Measurements from ENCODE around the gene FSCN2. TPM values are rescaled to one million over a fixed set of nuclear protein-coding genes. Genes with fewer than 3 reads are reported as not detected.

The FSCN2 gene
- total RNA-seq, 1 experiment from 2014 or later: 4.3 TPM

DNA sequence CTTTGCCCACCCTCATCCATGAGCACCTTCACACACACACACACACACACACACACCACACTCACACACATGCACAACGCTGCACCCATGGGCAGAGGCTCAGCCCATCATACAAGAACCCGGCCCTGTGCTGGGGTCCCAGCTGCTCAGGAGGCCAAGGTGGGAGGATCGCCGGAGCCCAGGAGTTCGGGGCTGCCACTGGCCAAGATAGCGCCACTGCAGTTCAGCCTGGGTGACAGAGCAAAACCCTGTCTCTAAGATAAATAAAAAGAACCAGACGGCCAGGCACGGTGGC, 3.4 kb upstream of the FSCN2 start:
- Histone ChIP-seq H3K9me3 (ENCODE audit: insufficient read depth, low read depth) (no peaks in the 10 kb centered on the region), H3K27me3 (ENCODE audit: insufficient read depth, low read depth) (peaks cover 8% of the 10 kb centered on the region; the same call in 1 of the 2 replicates), H2AFZ (no peak overlapping the region), H3K79me2 (ENCODE audit: low read depth) (no peaks in the 10 kb centered on the region), H3K4me2 (no peak overlapping the region), H3K36me3 (ENCODE audit: low read depth) (no peaks in the 10 kb centered on the region), H3K9me2 (ENCODE audit: insufficient read depth) (no peaks in the 10 kb centered on the region), H3F3A (ENCODE audit: insufficient read depth, low read depth) (no peaks in the 10 kb centered on the region; the same call in none of the 2 replicates), H3K4me1 (replicated peaks; ENCODE audit: insufficient read depth) (0 out of 2 replicates have a peak, but pooled peaks cover 8% of the 10 kb centered on the region), H3K27ac (no peak overlapping the region), H3K4me3 (no peak overlapping the region), H4K20me1 (ENCODE audit: insufficient read depth) (no peaks in the 10 kb centered on the region)
- DNase-seq: no peak
- ChIA-PET CTCF (no interaction called here), POLR2A (ENCODE audit: unreplicated experiment) (no interaction called here)
- intact Hi-C loops (cut with micrococcal nuclease; ENCODE audit: unreplicated experiment): no loop called here
- no peak for TF ChIP-seq EZH2 (IDR thresholded peaks at IDR 0.05; ENCODE audit: low read depth)
- TF ChIP-seq, protein P1, sequence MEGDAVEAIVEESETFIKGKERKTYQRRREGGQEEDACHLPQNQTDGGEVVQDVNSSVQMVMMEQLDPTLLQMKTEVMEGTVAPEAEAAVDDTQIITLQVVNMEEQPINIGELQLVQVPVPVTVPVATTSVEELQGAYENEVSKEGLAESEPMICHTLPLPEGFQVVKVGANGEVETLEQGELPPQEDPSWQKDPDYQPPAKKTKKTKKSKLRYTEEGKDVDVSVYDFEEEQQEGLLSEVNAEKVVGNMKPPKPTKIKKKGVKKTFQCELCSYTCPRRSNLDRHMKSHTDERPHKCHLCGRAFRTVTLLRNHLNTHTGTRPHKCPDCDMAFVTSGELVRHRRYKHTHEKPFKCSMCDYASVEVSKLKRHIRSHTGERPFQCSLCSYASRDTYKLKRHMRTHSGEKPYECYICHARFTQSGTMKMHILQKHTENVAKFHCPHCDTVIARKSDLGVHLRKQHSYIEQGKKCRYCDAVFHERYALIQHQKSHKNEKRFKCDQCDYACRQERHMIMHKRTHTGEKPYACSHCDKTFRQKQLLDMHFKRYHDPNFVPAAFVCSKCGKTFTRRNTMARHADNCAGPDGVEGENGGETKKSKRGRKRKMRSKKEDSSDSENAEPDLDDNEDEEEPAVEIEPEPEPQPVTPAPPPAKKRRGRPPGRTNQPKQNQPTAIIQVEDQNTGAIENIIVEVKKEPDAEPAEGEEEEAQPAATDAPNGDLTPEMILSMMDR (conservative IDR thresholded peaks at IDR 0.05): no peak
- BruUV-seq (replicated peaks): no TSS peak

DNA sequence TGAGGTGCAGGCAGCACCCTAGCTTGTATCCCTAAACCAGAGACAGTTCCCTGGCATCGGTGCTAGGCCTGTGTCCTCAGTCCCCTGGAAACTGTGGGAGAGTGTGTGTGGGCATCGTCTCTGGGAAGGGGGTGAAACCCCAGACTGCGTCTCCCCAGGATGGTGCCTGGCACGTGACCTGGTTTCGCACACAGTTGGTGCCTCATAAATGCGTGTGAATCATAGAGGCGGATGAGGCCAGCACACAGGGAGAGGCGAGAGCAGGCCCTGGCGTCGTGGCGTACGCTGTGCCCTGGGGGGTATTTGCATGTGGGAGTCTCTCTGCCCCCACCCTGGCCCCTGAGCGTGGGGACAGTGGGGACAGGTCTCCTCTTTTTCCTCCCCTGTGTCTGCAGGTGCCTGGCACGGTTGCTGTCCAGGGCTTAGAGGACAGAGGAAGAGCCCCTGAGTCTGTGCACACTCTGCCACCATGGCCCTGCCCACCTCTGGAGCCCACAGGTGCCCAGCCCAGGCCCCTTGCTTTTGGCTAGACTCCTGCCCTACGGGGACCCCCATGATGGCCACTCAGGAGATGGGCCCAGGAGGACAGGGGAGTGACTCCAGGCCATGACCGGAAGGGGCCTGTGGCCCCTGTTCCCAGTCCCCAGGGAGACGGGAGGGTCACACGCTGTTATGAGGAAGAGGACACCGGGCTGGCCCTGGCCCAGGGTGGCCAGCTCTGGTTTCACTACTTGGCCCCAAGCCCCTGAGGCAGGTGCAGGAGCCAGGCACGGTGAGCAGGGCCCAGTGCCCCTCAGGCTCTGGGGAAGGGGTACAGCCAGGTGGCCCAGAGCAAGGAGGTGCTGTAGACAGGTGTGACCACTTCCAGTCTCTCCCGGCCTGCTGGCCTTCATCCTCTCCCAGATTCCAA, 1.3 kb upstream of the FSCN2 start:
- no peak overlapping the region for H3K27ac ChIP-seq
- no peak overlapping the region for H3K4me2 ChIP-seq
- BruUV-seq (replicated peaks): no TSS peak
- H3F3A ChIP-seq (ENCODE audit: insufficient read depth, low read depth): no peaks in the 10 kb centered on the region
- H2AFZ ChIP-seq: no peak overlapping the region
- H3K27me3 ChIP-seq (ENCODE audit: insufficient read depth, low read depth): peaks cover 8% of the 10 kb centered on the region; the same call in 1 of the 2 replicates
- DNase-seq: peak in 1 of 2 experiments; percentile 28
- CTCF ChIA-PET: no interaction called here
- H4K20me1 ChIP-seq (ENCODE audit: insufficient read depth): no peaks in the 10 kb centered on the region
- POLR2A ChIA-PET (ENCODE audit: unreplicated experiment): interaction anchor here (1.5 kb wide), 1 partner anchor 8 kb away, joined by 5 read pairs; no protein-coding TSS in a partner anchor
- no peaks in the 10 kb centered on the region for H3K36me3 ChIP-seq (ENCODE audit: low read depth)
- intact Hi-C loops (cut with micrococcal nuclease; ENCODE audit: unreplicated experiment): no loop called here
- H3K4me1 ChIP-seq (replicated peaks; ENCODE audit: insufficient read depth): no peaks in the 10 kb centered on the region
- H3K79me2 ChIP-seq (ENCODE audit: low read depth): no peaks in the 10 kb centered on the region
- no peak overlapping the region for H3K4me3 ChIP-seq
- H3K9me3 ChIP-seq (ENCODE audit: insufficient read depth, low read depth): no peaks in the 10 kb centered on the region
- no peaks in the 10 kb centered on the region for H3K9me2 ChIP-seq (ENCODE audit: insufficient read depth)
- TF ChIP-seq EZH2 (IDR thresholded peaks at IDR 0.05; ENCODE audit: low read depth): no peak
- TF ChIP-seq, protein P1 (conservative IDR thresholded peaks at IDR 0.05): no peak

DNA sequence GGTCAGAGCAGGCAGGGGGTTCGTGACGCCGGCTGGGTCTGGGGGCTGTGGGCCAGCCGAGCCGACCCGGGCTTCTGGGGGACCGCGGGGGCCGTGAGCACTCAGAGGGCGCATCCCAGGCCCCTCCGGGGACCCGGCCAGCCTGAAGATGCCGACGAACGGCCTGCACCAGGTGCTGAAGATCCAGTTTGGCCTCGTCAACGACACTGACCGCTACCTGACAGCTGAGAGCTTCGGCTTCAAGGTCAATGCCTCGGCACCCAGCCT, 140 bp downstream of the FSCN2 start:
- no peak for TF ChIP-seq EZH2 (IDR thresholded peaks at IDR 0.05; ENCODE audit: low read depth)
- TF ChIP-seq, protein P1 (conservative IDR thresholded peaks at IDR 0.05): no peak
- Histone ChIP-seq H3K9me3 (ENCODE audit: insufficient read depth, low read depth) (no peaks in the 10 kb centered on the region), H2AFZ (no peak overlapping the region), H3F3A (ENCODE audit: insufficient read depth, low read depth) (no peaks in the 10 kb centered on the region), H3K27ac (no peak overlapping the region), H3K4me1 (replicated peaks; ENCODE audit: insufficient read depth) (no peaks in the 10 kb centered on the region), H4K20me1 (ENCODE audit: insufficient read depth) (no peaks in the 10 kb centered on the region), H3K79me2 (ENCODE audit: low read depth) (no peaks in the 10 kb centered on the region), H3K4me3 (no peak overlapping the region), H3K27me3 (ENCODE audit: insufficient read depth, low read depth) (peaks cover 8% of the 10 kb centered on the region; the same call in 1 of the 2 replicates), H3K9me2 (ENCODE audit: insufficient read depth) (no peaks in the 10 kb centered on the region), H3K4me2 (no peak overlapping the region), H3K36me3 (ENCODE audit: low read depth) (no peaks in the 10 kb centered on the region)
- CTCF ChIA-PET: no interaction called here
- no peak for DNase-seq
- BruUV-seq (replicated peaks): no TSS peak
- intact Hi-C loops (cut with micrococcal nuclease; ENCODE audit: unreplicated experiment): no loop called here
- POLR2A ChIA-PET (ENCODE audit: unreplicated experiment): interaction anchor here (0.6 to 1.5 kb wide), 3 partner anchors 10 to 331 kb away, joined by 3 to 5 read pairs (median 4); no protein-coding TSS in a partner anchor
